Frontal cortex (tissue), 4 donors: ENCODE measurements around the gene TRAF3. TPM values are rescaled to one million over a fixed set of nuclear protein-coding genes. Genes with fewer than 3 reads are reported as not detected.
"Not testable (repeated sequence)": the region's sequence is repeated elsewhere in the genome, so short reads cannot be mapped to it uniquely, and the experiment has no call there.

Experiments used
- DNase-seq, 2 donors: peaks; one replicate each; pipeline ENCODE4 v3.0.0; 2012; ENCODE audit warnings: low spot score in 2 of 2
- FAIRE-seq: peaks from 2 replicates; lab custom pipeline; 2012; peaks lifted over from hg19 to GRCh38; lab: Jason Lieb, UNC
- total RNA-seq: library from RNA; depleted of rRNA; stranded (reverse); fragments of >200 nt; gene quantifications from one replicate; pipeline ENCODE4 v1.2.3, GENCODE V29; 2014
- donor health status: control.
- donor health status: control.
- donor health status: control.

The TRAF3 gene
- total RNA-seq, 1 donor from 2014 or later: 15.1 TPM

DNA sequence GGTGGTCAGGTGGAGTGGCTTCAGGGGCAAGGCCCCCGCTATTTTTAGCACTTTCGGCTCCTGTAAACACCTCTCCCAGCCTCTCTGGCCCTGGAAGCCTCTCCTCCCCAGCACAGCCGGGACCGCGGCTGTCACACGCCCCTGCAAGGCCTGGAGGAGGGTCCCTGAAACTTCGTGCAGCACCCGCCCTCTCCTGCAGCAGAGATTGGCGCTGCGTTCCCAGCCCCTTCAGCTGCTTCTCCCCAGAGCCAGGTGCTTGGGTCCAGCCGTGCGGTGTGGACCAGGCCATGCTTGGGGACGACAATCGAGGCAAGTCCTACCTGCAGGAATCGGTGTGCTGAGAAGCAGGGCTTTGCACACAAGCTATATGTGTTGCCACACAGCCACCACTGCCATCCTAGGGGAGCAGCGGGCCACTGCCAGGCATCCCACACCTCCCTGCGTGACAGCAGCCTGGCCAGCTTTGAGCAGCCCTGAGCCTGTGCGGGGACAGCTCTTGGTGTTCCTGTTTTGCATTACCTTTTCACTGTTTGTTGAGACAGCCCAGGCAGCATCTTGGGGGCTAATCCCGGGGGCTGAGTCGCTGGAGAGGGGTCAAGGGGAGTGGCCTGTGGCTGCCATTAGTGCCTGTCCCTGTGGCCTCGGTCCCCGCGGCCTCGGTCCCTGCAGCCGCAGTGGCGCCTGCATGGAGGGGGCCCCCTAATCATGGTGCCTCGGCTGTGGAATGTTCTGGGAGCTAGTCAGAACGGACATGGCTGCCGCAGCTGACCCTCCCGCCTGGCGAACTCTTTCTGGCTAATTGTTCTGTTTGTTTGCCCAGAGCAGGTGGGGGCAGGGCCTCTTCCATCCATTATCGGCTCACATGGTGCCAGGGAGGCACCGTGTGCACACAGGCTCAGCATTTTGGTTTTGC, 27.6 kb upstream of the TRAF3 start:
- FAIRE-seq: no peak
- no peak for DNase-seq

DNA sequence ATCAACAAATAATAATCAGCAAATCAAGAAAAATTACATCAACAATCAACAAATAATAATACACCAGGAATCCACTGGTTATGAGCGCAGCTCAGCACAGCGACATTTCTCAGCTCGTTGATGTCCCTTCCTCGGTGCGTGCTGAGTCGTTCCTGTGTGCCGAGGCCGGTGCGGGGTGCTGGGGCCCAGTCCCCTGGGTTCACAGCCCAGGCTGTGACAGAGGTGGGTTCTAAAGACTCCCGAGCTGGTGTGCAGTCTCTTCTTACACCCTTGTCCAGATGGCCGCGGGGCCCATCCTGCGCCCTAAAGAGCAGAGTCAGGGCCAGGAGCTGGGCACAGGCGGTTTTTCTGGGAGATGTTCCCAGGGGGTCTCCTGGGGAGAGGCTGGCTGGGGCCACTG, 26.9 kb upstream of the TRAF3 start:
- no peak for DNase-seq
- no peak for FAIRE-seq

DNA sequence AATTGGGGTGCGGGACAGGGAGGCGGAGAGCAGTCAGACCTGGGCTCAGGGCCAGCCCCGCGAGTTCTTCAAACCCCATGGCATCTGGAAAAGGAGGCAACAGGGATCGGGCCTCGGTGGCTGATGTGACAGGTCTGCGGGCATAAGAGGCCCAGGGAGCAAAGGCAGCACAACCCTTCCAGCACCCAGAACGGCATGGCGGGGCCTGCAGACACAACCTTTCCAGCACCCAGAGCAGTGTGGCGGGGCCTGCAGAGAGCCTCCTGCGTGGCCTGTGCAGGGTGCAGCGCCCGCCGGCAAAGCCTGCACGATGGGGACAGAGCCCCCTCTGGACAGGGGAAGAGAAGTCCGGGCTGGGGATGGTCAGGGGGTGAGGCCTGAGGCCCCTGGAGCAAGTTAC, 26.2 kb upstream of the TRAF3 start:
- FAIRE-seq: no peak
- DNase-seq: no peak

DNA sequence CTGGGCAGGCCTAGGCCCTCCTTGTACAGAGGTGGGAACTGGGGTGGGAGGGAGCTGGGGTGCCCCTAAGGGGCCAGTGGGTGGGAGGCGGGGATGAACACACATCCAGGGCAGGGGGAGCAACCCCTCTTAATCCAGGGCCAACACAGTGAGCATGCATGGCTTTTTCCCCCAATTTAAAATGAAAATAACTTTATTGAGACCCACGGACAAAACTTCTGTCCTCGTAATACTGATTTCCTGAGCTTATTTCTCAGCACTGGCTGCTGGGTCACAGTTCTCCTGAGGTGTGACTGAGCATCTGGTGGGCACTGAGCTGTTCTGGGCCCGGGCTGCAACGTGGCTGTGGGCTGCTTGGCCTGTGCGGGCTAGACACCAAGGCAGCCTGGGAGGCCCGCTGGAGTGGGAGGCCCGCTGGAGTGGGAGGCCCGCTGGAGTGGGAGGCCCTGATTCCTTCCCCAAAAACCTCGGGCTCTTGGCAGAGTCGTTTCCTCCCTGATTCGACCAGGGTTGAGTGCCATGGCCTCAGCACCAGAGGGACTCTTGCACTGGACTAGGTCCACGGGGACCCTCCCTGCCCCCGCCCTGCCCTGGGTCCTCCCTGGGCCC, 24.9 kb upstream of the TRAF3 start:
- FAIRE-seq: no peak
- DNase-seq: no peak

DNA sequence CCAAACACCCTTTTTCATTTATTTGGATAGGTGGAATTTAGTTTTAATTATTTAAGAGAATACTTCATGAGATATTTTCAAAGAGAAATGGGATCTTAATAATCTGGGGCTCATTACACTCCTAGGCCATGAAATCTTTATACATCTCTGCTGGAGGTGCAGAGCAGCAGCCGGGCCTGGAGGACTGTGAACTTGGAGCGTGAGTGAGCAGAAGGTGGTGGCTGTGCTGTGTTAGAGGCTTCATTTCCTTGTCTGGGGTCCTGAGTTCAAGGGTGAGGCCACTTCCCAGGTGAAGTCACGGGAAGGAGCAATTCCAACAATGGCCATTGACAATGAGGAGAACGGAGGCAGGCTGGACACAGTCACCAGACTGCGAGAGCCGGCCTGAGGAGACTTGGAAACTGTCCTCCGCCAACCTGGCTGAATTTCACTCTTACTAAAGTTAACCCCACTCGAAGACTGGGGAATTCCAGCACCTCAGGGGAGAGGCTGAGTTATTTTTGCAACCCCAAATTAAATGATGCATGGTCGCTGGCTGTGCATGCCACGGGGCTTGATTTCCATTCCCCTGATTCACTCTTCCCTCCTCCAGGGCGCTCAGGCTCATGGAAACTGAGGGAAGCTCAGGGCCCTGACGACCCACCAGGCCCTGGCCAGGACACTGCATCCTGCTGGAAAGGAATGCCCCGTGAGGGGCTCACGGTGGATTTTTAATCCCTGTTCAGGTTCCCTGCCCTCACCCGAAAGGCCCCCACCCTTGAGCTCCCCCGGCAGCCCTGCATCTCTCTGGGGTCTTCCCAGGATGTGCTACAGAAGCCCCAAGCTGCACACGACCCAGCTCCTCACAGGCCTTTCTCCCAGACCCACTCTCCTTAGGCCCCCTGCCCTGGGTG, 22.6 kb upstream of the TRAF3 start:
- FAIRE-seq (no peak), DNase-seq (no peak)

DNA sequence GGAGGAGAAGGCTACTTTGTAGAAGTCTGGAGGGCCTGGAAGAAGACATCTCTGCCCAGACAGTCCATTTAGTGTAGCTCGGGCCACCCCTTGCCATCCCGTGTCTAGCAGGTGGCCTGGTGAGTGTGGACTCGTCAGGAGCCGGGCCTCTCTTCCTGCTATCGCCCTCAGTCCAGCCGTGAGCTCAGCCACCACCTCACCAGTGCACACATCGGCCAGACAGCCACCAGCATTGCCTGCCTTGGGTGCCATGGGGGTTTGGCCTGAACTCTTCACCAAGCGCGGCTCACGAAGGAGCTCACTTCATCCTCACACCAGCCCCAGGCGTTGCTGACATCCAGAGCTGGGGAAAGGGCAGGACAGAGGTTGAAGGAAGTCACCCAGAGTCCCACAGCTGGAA, 19.6 kb upstream of the TRAF3 start:
- no peak for FAIRE-seq
- no peak for DNase-seq

DNA sequence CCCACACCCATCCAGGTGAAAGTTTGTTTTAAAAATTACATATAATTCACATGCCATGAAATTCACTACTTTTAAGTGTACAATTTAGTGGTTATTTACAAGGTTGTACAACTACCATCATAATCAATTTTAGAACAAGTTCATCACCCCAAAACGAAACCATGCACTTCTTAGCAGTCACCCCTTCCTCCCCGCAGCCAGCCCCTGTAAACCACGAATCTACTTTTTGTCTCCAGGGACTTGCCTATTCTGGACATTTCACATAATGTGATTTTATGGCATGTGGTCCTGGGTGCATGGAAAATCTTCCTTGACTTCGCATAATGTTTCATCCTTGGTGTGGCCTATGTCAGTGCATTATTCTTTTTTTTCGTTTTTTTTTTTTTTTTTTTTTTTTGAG, 19.2 kb upstream of the TRAF3 start:
- DNase-seq: no peak
- no peak for FAIRE-seq

DNA sequence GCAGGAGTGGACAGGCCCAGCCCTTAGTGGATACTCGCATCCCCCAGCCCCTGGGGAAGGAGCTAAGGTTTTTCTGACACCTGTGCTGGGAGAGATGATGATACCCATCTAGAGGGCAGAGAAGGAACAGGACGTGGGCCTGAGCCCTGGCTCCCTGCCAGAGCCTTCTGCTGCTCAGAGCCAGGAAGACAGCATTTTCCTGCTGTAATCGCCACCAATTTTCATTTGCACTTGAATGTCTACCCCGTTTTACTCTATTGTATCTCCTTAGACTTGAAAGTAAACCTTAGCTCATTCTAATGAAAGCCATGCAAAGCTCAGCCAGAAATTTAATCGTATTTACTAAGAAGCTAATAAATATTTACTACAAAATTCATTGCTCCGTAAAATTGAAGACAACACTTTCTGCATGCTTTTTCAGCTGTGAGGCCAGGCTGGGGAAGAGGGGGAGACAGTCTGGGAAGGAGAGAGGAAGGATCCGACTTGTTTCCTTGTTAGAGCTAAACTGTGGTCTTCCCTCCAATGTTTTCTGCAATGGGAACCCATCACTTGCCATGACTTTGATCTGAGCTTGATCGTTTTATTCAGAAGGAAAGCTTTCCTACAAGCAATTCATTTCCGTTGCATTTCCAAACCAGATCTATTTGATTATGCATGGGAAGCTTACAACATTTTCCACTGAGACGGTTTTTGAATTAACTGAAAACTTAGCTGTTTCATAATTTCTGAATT, 17.6 kb upstream of the TRAF3 start:
- FAIRE-seq (no peak), DNase-seq (no peak)

DNA sequence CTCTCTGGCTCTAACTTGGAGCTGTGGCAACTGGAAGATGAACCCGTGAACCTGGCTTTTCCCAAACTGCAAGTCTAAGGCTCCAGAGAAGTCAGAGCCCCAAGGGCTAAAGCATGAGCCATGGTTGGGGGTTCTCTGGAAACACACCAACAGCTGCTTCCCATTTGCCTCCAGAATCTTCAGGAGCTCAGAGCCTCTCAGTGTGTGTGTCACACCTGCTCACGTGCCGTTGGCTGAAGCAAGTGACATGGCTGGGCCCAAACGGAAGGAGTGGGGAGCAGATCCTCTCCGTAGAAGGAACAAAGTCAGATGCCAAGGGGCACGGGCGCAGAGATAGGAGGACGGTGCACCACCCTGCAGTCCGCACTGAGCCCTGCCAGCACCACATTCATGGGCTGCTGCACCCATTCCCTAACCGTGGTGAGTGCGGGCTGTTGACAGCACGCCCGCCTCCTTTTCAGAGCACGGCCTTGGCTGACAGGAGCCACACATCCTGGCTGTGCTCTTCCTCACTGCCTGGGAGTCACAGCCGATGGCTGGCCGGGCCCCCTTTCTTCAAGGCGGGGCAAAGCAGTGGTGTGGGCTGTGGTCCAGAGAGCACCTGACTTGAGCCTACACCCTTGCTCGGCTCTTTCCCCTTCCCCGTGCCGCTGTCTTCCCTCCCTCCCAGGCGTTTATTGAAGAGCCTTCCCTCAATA, 16.6 kb upstream of the TRAF3 start:
- DNase-seq: no peak
- no peak for FAIRE-seq

DNA sequence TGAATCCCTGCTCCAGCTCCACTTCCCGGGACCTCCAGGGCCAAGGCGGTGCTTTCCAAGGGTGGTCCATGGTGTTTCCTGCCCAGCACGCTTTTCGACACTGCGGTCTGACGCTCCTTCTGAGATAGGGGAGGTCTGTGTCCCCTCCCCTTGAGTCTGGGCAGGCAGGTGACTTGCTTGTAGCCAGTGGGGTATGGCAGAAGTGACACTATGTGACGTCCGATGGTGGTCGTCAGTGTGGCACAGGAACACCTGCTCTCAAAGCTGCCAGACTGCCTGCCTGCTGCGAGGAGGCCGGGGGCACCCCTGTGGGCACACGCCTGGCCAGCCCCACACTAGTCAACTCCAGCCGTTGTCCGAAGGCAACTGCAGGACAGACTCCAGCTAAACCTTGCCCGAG, 16.0 kb upstream of the TRAF3 start:
- DNase-seq (no peak), FAIRE-seq (no peak)

DNA sequence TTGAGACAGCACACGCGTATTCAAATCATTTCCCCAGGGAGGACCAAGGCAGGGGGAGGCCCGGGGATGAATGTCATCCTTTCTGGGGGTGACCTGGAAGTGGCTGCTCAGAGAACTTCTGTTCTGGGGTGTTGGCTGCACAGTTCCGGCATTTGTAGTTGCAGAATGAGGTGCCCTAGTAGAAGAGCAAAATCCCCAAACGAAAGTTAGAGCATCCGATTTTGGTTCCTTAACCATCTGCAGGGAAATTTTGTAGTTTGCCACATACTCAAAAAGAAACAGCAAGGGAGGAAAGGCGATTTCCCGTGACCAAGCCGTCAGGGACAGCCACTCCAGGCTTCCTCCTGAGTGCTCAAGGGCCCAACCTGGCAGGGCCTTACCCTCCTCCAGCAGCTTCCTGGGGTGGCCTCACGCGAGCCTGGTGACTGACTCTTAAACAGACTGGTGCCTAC, 13.0 kb upstream of the TRAF3 start:
- FAIRE-seq: no peak
- no peak for DNase-seq

DNA sequence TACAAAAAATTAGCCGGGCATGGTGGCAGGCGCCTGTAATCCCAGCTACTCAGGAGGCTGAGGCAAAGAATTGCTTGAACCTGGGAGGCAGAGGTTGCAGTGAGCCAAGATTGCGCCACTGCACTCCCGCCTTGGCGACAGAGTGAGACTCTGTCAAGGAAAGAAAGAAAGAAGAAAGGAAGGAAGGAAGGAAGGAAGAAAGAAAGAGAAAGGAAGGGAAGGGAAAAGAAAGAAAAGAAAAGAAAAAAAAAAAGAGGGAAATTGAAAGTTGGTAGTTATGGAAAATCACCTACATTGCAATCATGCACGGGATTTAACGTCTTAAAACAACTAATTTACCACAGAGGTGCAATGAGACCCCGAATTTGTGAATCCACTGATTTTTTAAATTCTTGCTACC, 11.5 kb upstream of the TRAF3 start:
- not testable (repeated sequence) for FAIRE-seq, DNase-seq

DNA sequence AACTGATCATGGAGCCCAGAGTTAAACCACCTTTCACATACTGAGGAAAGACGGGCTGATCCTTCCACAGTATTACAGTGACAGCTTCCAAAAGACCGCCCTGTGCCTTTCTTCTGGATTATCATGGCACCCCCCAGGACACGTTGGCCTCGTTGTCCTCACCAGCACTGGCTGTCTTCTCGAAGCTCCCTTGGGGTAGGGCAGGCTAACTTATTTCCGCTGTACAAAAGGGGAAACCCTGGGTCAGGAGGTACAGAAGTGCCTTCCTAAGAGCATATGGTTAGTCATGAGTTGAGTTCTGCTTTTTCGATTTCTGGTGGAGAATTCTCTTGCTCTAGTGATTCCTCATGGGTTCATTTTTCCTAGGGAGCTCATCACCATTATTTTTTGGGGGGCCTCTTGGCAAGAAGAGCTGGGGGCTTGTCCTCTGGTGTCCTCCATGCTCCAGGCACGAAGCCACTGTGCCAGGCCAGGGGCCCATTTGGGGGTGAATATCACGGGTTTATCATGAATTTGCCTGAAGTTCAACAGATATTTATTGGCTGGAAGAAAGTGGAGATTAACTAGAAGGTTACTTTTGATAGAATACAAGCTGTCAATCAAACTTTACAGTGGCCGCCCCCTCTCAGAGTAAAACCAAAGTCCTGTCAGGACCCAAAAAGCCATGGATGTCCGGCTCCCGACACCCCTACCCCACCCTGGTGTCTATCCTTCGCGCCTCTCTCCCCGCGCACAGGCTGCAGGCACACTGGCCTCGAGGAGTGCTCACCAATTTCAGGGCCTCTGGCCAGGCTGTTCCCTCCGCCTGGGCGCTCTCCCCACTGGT, 8.8 kb upstream of the TRAF3 start:
- no peak for FAIRE-seq
- no peak for DNase-seq

DNA sequence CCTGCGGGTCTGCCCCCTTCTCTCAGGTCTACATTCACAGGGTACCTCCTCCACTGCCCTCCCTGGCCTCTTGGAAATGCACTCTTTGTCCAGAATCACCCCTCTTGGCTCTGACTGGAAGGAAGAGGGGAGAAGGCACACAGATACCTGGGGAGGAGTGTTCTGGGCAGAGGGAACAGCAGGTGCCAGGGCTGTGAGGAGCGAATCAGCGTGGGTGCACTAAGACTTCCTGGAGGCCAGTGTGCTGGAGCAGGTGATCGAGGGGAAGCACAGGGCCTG, 8.3 kb upstream of the TRAF3 start:
- DNase-seq: no peak
- no peak for FAIRE-seq

DNA sequence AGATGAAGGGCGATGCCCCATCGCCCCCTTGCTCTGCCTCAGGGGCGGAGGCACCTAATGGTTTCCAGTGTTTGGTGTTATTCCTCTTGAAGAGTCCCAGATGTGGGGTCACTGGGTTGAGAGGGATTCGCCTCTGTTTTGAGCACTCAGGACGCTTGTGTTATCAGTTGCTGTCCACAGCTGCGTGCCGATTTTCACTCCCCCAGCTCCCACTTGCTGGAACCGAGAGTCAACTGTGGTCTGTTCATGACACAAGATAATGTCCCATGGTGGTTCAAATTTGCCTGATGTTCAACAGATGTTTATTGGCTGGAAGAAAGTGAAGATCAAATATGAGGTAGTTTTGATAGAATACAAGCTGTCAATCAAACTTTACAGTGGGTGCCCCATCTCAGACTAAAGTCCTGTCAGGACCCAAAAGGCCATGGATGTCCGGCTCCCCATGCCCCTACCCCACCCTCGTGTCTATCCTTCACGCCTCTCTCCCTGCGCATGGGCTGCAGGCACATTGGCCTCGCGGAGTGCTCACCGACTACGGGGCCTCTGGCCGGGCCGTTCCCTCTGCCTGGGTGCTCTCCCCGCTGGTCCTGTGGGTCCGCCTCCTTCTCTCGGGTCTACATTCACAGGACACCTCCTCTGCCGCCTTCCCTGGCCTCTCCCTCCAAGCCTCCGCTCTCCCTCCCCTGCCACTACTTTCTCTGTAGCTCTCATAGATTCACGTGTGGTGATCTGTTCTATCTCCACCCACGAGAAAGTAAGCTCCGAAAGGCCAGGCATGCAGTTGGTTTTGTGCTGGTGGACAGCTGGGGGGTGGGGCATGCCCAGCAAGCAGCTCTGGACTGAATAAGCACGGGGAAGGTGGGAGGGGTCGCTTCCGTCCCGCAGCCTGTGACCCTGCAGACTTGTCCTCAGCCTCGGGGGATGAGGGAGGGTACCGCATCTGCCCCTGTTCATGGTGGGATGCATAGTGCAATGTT, 6.8 kb upstream of the TRAF3 start:
- no peak for DNase-seq
- FAIRE-seq: no peak

DNA sequence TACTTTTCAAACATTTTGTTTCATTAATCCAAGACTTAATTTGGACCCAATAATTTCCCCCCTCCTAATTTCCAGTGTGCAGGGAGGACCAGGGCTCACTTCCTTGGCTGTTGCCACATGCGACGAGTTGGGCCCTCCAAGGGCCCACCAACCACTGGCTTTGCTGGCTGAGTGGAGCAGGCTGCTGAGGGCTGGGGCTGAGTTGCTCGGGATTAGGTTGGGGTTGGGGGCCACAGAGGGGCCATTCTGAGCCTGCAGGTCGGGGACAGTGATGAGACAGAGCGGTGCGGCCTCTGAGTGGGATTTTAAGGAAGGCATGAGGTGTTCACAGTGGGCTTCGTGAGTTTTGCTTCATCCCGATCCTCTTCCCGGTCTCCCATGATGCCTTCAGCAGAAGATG, 6.1 kb upstream of the TRAF3 start:
- no peak for FAIRE-seq
- no peak for DNase-seq

DNA sequence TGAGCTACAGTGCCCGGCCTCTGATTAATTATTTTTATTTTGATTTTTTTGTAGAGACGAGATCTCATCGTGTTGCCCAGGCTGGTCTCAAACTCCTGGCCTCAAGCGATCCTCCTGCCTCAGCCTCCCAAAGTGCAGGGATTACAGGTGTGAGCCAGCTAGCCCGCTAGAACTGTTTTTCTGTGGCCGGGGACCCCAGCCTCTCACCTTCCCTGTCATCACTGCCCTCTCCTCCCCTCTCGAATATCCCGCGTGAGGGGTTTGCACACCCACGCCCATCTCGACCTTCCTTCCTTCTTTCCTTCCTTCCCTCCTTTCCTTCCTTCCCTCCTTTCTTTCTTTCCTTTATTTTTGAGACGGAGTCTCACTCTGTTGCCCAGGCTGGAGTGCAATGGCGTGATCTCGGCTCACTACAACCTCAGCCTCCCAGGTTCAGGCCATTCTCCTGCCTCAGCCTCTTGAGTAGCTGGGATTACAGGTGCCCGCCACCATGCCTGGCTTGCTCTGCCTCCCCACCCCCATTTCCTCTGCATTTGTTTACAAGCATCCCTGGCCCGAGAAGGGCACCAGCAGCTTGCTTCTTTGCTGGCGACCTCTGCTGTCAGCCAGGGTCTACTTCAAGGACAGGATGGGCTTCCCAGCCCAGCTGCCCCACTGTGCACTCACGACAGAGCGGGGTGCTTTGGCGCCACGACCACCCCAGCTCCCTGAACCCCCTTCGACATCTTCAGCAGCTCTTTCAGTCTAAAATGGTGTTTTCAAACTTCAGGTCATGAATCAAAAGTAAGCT, 4.3 kb upstream of the TRAF3 start:
- no peak for DNase-seq
- no peak for FAIRE-seq
